ENCODE data around the gene ZNF532.

DNA sequence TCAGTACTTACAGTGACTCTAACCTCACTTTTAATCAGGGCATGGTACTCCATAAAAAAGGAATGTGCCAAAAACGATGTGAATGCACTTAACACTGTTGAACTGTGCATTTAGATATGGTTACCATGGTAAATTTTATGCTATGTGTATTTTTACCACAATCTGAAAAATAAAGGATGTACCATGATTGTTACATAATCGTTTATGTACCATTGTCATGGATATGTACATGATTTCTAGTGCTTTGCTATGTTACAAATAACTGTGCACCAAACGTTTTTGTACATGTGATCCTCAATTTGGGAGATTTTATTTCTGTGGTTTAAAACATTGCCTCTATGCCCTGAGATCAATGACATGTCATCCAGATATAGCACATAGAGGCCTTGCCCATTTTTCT is 21.8 kb downstream of the ZNF532 start:
- TF ChIP-seq, protein P1, sequence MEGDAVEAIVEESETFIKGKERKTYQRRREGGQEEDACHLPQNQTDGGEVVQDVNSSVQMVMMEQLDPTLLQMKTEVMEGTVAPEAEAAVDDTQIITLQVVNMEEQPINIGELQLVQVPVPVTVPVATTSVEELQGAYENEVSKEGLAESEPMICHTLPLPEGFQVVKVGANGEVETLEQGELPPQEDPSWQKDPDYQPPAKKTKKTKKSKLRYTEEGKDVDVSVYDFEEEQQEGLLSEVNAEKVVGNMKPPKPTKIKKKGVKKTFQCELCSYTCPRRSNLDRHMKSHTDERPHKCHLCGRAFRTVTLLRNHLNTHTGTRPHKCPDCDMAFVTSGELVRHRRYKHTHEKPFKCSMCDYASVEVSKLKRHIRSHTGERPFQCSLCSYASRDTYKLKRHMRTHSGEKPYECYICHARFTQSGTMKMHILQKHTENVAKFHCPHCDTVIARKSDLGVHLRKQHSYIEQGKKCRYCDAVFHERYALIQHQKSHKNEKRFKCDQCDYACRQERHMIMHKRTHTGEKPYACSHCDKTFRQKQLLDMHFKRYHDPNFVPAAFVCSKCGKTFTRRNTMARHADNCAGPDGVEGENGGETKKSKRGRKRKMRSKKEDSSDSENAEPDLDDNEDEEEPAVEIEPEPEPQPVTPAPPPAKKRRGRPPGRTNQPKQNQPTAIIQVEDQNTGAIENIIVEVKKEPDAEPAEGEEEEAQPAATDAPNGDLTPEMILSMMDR (IDR thresholded peaks at IDR 0.05): no peak
- TF ChIP-seq POLR2A (IDR thresholded peaks at IDR 0.05): no peak
